ENCODE data around the gene NR1H3. TPM values are rescaled to one million over a fixed set of nuclear protein-coding genes. Genes with fewer than 3 reads are reported as not detected.

NR1H3 gene
- polyA plus RNA-seq, 1 of the 3 experiments (the other 2 are of a cell fraction) = 7.3 TPM

DNA sequence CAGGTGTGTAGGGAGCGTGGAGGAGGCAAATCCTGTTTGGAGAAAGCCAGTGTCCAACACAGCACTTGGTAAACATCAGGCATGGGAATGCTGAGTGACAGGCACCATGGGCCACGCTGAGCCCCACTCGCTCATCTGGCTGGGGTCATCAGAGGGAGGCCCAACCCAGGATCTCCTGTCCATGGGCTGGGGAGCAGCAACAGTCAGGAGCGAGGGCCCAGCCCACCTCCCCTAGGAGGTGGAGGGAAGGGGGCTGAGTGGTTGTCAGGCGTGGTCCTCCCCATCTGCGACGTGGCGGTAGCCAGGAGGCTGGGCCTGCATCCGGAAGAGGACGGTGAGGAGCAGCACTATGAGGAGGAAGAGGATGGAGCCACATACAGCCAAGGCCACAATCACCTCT lies 17.9 kb upstream of the NR1H3 start:
- H3K27me3 ChIP-seq (ENCODE audit: insufficient read depth) = no peaks in the 10 kb centered on the region
- no peaks in the 10 kb centered on the region for H4K20me1 ChIP-seq (ENCODE audit: insufficient read depth)
- no peak overlapping the region for H2AFZ ChIP-seq (ENCODE audit: low read depth)
- H3K9me3 ChIP-seq = no peaks in the 10 kb centered on the region
- H3K36me3 ChIP-seq (replicated peaks in 1 of 2; ENCODE audit: control insufficient read depth in 1 of 2, insufficient read depth in 2 of 2, low read length in 1 of 2) = peaks cover 41 to 45% of the 10 kb centered on the region in 2 experiments
- ChIA-PET POLR2A (interaction anchor here (1.2 to 1.4 kb wide), 2 partner anchors 9 to 52 kb away, joined by 5 to 8 read pairs; partner anchors contain the start of gene ACP2), CTCF (no interaction called here)
- no peak overlapping the region for H3K27ac ChIP-seq (ENCODE audit: low read depth in 2 of 2, low read length in 1 of 2)
- peaks cover 0 to 6% of the 10 kb centered on the region in 2 experiments; a peak in 2 of 4 replicates for H3K4me1 ChIP-seq (ENCODE audit: control insufficient read depth in 1 of 2, insufficient read depth in 2 of 2, low read depth in 1 of 2, low read length in 1 of 2)
- DNase-seq = peak; percentile 7
- no peak overlapping the region for H3K4me3 ChIP-seq (ENCODE audit: low read depth in 2 of 2, low read length in 1 of 2)
- no peak for TF ChIP-seq NRF1 (IDR thresholded peaks at IDR 0.05; ENCODE audit: low read depth, low read length)
- no peak for TF ChIP-seq SMC3 (IDR thresholded peaks at IDR 0.05; ENCODE audit: low read depth, low read length)
- TF ChIP-seq EP300 (IDR thresholded peaks at IDR 0.05; ENCODE audit: borderline replicate concordance in 1 of 2, low read depth in 1 of 2, low read length in 1 of 2) = no peak
- no peak for TF ChIP-seq TEAD4 (IDR thresholded peaks at IDR 0.05; ENCODE audit: borderline replicate concordance, insufficient read depth)
- no peak for TF ChIP-seq JUND (IDR thresholded peaks at IDR 0.05)
- TF ChIP-seq RCOR1 (IDR thresholded peaks at IDR 0.05; ENCODE audit: low read length) = no peak
- TF ChIP-seq, protein P1, sequence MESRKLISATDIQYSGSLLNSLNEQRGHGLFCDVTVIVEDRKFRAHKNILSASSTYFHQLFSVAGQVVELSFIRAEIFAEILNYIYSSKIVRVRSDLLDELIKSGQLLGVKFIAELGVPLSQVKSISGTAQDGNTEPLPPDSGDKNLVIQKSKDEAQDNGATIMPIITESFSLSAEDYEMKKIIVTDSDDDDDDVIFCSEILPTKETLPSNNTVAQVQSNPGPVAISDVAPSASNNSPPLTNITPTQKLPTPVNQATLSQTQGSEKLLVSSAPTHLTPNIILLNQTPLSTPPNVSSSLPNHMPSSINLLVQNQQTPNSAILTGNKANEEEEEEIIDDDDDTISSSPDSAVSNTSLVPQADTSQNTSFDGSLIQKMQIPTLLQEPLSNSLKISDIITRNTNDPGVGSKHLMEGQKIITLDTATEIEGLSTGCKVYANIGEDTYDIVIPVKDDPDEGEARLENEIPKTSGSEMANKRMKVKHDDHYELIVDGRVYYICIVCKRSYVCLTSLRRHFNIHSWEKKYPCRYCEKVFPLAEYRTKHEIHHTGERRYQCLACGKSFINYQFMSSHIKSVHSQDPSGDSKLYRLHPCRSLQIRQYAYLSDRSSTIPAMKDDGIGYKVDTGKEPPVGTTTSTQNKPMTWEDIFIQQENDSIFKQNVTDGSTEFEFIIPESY (IDR thresholded peaks at IDR 0.05; ENCODE audit: borderline replicate concordance, low read depth) = no peak
- TF ChIP-seq CHD2 (IDR thresholded peaks at IDR 0.05; ENCODE audit: low read length, partially characterized antibody) = no peak
- no peak for TF ChIP-seq GATA2 (CRISPR knock-in tag; IDR thresholded peaks at IDR 0.05)
- TF ChIP-seq TAF1 (IDR thresholded peaks at IDR 0.05; ENCODE audit: borderline replicate concordance, low read depth, low read length) = no peak
- no peak overlapping the region for H3K4me2 ChIP-seq
- no peaks in the 10 kb centered on the region for H3K9me2 ChIP-seq
- H3K79me2 ChIP-seq (ENCODE audit: insufficient read depth) = no peaks in the 10 kb centered on the region
- WGBS (ENCODE audit: low lambda C conversion rate) = 98% methylated on average over 9 of the region's 10 CpGs
- H3K9ac ChIP-seq = no peak overlapping the region
- H3F3A ChIP-seq (replicated peaks; ENCODE audit: insufficient read depth) = peaks cover 40% of the 10 kb centered on the region

DNA sequence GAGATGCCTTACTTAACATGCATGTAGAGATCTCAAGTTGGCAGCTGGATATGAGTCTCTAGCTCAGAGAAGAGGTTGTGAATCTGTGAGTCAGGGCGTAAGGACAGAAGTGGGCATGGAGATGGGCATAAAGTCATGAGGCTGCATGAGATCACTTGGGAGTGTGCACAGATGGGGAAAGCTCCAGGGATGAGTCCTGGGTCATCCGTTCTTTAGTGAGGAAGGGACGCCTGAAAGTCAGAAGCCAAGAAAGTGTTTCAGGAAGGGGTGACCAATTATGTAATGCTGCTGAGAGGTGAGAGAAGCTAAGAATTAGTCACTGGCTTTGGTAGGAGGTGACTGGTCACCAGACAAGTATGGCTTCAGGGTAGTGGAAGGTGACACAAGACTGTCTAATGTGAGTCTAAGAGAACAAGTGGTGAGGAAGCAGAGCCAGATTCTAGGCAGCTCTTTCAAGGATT lies 15.9 kb upstream of the NR1H3 start:
- ChIA-PET CTCF (interaction anchor here (0.8 to 1.9 kb wide), 6 partner anchors 8 to 113 kb away, joined by 3 to 7 read pairs (median 4); partner anchors contain the start of gene NR1H3), POLR2A (no interaction called here)
- no peak overlapping the region for H3K9ac ChIP-seq
- peak; percentile 3 for DNase-seq
- 92% methylated on average over 3 of the region's 3 CpGs for WGBS (ENCODE audit: low lambda C conversion rate)
- H3K9me2 ChIP-seq = no peaks in the 10 kb centered on the region
- H3K27ac ChIP-seq (ENCODE audit: low read depth in 2 of 2, low read length in 1 of 2) = peak overlapping the region in 1 of 2 experiments; percentile 6; a peak in 1 of 4 replicates
- no peaks in the 10 kb centered on the region for H3K79me2 ChIP-seq (ENCODE audit: insufficient read depth)
- H3F3A ChIP-seq (replicated peaks; ENCODE audit: insufficient read depth) = peaks cover 26% of the 10 kb centered on the region
- no peaks in the 10 kb centered on the region for H4K20me1 ChIP-seq (ENCODE audit: insufficient read depth)
- H3K4me1 ChIP-seq (ENCODE audit: control insufficient read depth in 1 of 2, insufficient read depth in 2 of 2, low read depth in 1 of 2, low read length in 1 of 2) = no peaks in the 10 kb centered on the region; a peak in 2 of 4 replicates
- H3K36me3 ChIP-seq (replicated peaks in 1 of 2; ENCODE audit: control insufficient read depth in 1 of 2, insufficient read depth in 2 of 2, low read length in 1 of 2) = peaks cover 27 to 48% of the 10 kb centered on the region in 2 experiments
- H3K4me2 ChIP-seq = no peak overlapping the region
- H3K9me3 ChIP-seq = no peaks in the 10 kb centered on the region
- no peaks in the 10 kb centered on the region for H3K27me3 ChIP-seq (ENCODE audit: insufficient read depth)
- TF ChIP-seq, protein P2, sequence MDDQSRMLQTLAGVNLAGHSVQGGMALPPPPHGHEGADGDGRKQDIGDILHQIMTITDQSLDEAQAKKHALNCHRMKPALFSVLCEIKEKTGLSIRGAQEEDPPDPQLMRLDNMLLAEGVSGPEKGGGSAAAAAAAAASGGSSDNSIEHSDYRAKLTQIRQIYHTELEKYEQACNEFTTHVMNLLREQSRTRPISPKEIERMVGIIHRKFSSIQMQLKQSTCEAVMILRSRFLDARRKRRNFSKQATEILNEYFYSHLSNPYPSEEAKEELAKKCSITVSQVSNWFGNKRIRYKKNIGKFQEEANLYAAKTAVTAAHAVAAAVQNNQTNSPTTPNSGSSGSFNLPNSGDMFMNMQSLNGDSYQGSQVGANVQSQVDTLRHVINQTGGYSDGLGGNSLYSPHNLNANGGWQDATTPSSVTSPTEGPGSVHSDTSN (IDR thresholded peaks at IDR 0.05) = no peak
- no peak for TF ChIP-seq ELF1 (IDR thresholded peaks at IDR 0.05)
- TF ChIP-seq RXRA (IDR thresholded peaks at IDR 0.05; ENCODE audit: borderline replicate concordance, low read depth) = no peak
- TF ChIP-seq NRF1 (IDR thresholded peaks at IDR 0.05; ENCODE audit: low read depth, low read length) = no peak
- TF ChIP-seq, protein P1 (IDR thresholded peaks at IDR 0.05; ENCODE audit: borderline replicate concordance, low read depth) = no peak
- TF ChIP-seq SMC3 (IDR thresholded peaks at IDR 0.05; ENCODE audit: low read depth, low read length) = no peak
- no peak for TF ChIP-seq EP300 (IDR thresholded peaks at IDR 0.05; ENCODE audit: borderline replicate concordance in 1 of 2, low read depth in 1 of 2, low read length in 1 of 2)
- no peak for TF ChIP-seq RFX5 (IDR thresholded peaks at IDR 0.05; ENCODE audit: low read length)
- TF ChIP-seq RAD21 (IDR thresholded peaks at IDR 0.05; ENCODE audit: low read length) = no peak
- no peak for TF ChIP-seq TCF12 (IDR thresholded peaks at IDR 0.05)
- TF ChIP-seq, protein P3, sequence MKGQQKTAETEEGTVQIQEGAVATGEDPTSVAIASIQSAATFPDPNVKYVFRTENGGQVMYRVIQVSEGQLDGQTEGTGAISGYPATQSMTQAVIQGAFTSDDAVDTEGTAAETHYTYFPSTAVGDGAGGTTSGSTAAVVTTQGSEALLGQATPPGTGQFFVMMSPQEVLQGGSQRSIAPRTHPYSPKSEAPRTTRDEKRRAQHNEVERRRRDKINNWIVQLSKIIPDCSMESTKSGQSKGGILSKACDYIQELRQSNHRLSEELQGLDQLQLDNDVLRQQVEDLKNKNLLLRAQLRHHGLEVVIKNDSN (IDR thresholded peaks at IDR 0.05; ENCODE audit: borderline replicate concordance, low read depth) = no peak
- no peak for TF ChIP-seq TAF1 (IDR thresholded peaks at IDR 0.05; ENCODE audit: borderline replicate concordance, low read depth, low read length)
- no peak for TF ChIP-seq EZH2phosphoT487 (IDR thresholded peaks at IDR 0.05; ENCODE audit: borderline replicate concordance, low read depth)
- TF ChIP-seq GABPA (IDR thresholded peaks at IDR 0.05; ENCODE audit: low read depth) = no peak
- no peak overlapping the region for H2AFZ ChIP-seq (ENCODE audit: low read depth)
- no peak overlapping the region for H3K4me3 ChIP-seq (ENCODE audit: low read depth in 2 of 2, low read length in 1 of 2)

Measured in SK-N-SH (cell line).